ENCODE measurements around the gene PDK1.

Gene PDK1

DNA sequence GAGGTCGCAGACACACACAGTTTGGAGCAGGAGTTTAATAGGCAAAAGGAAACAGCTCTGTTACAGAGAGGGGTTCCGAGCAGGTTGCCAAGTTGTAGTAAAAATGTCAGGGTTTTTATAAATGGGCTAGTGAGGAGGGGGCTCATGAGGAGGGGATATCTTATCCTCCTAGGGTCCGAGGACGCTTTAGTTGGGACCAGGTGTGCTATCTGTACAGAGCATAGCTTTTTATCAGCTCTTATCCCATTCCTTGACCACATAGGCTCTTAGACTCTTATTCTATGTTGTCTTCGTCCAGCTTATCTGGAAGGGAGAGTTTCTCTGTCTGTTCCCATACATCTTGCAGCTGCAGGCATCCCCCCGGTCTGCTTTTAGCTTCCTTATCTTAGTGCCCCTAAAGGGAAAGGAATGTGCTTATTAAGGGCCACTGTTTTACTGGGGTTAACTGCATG, 44.7 kb downstream of the PDK1 start:
- TF ChIP-seq, protein P1, sequence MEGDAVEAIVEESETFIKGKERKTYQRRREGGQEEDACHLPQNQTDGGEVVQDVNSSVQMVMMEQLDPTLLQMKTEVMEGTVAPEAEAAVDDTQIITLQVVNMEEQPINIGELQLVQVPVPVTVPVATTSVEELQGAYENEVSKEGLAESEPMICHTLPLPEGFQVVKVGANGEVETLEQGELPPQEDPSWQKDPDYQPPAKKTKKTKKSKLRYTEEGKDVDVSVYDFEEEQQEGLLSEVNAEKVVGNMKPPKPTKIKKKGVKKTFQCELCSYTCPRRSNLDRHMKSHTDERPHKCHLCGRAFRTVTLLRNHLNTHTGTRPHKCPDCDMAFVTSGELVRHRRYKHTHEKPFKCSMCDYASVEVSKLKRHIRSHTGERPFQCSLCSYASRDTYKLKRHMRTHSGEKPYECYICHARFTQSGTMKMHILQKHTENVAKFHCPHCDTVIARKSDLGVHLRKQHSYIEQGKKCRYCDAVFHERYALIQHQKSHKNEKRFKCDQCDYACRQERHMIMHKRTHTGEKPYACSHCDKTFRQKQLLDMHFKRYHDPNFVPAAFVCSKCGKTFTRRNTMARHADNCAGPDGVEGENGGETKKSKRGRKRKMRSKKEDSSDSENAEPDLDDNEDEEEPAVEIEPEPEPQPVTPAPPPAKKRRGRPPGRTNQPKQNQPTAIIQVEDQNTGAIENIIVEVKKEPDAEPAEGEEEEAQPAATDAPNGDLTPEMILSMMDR (IDR thresholded peaks at IDR 0.05; ENCODE audit: extremely low read depth, missing control alignments), result no peak
- DNase-seq (ENCODE audit: low spot score), result no peak

DNA sequence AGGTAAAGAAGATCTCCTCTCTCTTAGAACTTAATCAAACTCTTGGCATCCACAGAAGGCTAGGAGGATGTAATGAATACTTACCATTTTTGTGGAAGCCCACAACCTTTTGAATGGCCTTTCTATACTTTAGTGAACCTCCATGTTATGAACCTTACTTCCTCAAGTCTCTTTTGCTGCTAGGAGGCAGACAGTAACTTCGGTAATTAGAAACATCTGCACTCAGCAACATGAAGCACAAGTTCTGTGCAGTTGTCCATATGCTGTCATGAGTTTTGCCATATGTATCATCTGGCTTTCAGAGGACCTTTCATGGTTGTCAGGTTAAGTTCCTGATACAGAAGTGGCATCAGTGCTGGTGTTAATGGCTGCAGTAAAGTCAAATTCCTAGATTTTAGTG, 50.4 kb downstream of the PDK1 start:
- DNase-seq (ENCODE audit: low spot score), result no peak
- TF ChIP-seq, protein P1 (IDR thresholded peaks at IDR 0.05; ENCODE audit: extremely low read depth, missing control alignments), result no peak

DNA sequence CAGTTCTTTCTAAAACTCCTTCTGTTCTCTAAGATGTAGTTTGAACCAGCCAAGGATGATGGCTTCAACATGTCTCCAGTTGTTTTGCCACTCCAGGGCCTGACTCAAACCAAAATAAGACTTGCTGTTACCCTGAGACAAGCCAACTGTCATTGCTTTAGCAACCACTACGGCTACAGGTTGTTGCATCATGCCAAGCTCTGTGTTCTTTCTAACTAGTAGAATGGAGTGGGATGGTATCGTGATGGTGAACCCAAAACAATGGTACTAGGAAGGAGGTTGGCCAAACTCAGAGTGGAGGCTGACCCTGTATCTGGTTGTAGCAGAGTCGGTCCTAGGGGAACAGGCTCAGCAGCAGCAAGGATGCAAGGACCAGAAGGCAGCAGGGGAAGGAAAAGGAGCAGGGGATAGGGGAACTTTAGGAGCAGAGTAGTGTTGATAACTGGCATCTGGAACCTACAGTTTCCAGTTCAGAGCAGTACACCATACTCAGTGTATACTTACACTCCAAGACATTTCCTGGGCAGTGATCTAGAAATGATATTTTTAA, 51.6 kb downstream of the PDK1 start:
- TF ChIP-seq, protein P1 (IDR thresholded peaks at IDR 0.05; ENCODE audit: extremely low read depth, missing control alignments), result no peak
- no peak for DNase-seq (ENCODE audit: low spot score)

DNA sequence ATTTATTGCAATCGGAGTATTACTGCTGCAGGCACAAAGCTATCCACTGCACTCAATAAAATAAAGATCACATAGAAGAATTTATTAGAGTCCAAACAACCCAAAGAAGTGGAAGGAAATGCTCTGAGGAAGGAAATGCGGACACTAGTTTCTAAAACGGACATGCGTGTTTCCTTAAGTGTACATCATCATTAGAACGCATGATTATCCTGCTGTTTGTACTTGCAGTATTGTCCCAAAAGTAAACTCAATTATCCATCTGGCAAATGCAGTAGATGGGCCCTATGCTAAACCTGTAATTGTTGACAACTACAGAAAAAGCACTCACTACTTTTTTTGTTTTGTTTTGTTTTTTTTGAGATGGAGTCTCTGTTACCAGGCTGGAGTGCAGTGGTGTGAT, 53.6 kb downstream of the PDK1 start:
- TF ChIP-seq, protein P1 (IDR thresholded peaks at IDR 0.05; ENCODE audit: extremely low read depth, missing control alignments), result no peak
- no peak for DNase-seq (ENCODE audit: low spot score)

DNA sequence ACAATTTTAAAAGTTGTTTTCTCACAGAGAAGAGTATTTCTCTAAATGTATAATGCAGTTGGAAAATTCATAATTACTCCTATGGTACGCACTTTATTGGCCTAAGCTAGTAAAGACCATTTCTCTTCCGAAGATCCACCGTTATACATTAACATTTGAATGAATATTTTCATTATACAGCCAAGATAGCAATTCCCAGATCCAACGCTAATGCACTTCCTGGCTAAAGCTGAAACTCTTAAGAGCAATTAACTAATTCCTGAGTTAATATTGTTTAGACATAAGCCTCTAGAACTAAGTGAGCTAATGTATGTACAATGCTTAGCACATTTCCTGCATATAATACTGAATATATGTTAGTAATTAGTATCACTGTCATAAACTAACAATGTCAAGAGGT, 56.2 kb downstream of the PDK1 start:
- TF ChIP-seq, protein P1 (IDR thresholded peaks at IDR 0.05; ENCODE audit: extremely low read depth, missing control alignments), result no peak
- no peak for DNase-seq (ENCODE audit: low spot score)

DNA sequence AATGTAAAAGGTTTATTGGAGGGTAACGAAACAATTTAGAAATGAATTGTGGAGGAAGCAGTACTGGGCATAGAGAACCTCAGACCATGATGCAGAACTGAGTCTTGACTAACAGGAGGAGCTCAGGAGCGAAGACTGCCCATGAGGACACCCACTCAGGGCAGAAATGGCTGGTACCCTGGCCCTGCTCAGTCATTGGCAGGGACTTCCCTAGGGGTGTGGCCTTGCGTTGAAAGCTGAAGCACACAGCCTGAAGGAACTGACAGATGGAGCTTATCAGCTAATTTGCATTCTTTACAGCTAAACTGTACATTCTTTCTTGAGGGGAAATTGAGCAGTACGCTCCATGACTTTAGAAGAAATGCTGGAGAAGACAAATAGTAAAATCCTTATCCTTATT, 57.1 kb downstream of the PDK1 start:
- no peak for DNase-seq (ENCODE audit: low spot score)
- TF ChIP-seq, protein P1 (IDR thresholded peaks at IDR 0.05; ENCODE audit: extremely low read depth, missing control alignments), result no peak

DNA sequence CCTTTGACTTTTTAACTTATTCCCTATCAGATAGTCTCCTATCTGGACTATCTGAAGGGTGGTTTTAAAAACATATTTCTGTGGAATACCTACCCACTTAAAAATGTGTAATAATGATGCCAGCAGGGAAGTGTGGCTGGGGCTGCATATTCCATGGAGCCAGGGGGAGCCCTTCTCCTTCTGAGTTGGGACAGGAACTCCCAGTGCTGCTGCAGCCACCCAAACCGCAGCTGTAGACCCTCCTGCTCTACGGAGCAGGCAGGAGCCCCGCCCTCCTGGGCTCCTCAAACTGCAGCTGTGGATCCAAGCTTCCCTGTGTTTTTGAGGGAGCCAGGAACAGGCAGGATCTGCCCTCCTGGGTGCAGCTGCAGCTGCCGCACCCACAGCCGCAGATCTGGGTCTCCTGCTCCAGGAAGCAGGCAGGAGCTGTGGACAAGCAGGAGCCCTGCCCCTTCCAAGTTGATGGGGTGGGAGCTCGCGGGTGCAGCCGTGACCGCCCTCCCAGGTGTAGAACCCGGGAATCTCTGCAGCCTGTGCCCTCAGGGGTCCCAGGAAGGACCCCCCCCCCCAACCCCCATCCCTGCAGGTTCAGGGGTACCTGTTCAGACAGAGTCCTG, 57.8 kb downstream of the PDK1 start:
- TF ChIP-seq, protein P1 (IDR thresholded peaks at IDR 0.05; ENCODE audit: extremely low read depth, missing control alignments), result no peak
- DNase-seq (ENCODE audit: low spot score), result no peak
